Fibroblast of skin of right biceps (primary cell): ENCODE measurements around the gene PDGFB.
A peak's percentile ranks its signal among the peaks of the same experiment; 100 is the strongest.
"Not testable (repeated sequence)": the region's sequence is repeated elsewhere in the genome, so short reads cannot be mapped to it uniquely, and the experiment has no call there.

ENCODE experiments used
- DNase-seq: peaks from one replicate; pipeline ENCODE4 v3.0.0-alpha.2; 2013

The PDGFB gene

DNA sequence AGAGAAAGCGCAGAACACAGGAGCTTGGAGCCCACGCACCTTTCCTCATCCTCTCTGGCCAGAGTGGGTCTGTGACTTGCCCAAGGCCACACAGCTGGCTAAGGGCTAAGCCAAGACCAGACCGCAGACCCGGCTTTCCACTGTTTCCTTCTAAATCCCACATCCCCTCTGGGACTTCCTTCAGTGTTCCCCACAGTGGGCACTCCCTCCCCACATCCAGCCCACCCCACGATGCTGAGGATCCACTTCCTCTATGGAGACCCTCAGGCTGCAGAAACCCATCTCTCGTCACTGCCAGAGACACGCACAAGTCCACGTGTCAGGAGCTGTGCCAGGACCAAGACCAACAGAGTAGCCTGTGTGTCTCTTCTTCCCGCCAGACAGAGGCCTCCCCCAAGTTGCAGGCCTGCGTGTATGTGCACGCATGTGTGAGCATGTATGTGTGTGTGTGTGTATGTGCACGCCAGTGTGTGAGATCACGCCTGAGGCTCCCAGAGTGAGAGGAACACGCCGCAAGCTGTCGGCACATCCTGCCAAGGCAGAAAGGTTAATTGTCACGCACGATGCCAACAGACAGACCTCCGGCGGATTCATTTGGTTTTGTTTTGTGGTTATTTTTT, 21.6 kb downstream of the PDGFB start:
- no peak for DNase-seq

DNA sequence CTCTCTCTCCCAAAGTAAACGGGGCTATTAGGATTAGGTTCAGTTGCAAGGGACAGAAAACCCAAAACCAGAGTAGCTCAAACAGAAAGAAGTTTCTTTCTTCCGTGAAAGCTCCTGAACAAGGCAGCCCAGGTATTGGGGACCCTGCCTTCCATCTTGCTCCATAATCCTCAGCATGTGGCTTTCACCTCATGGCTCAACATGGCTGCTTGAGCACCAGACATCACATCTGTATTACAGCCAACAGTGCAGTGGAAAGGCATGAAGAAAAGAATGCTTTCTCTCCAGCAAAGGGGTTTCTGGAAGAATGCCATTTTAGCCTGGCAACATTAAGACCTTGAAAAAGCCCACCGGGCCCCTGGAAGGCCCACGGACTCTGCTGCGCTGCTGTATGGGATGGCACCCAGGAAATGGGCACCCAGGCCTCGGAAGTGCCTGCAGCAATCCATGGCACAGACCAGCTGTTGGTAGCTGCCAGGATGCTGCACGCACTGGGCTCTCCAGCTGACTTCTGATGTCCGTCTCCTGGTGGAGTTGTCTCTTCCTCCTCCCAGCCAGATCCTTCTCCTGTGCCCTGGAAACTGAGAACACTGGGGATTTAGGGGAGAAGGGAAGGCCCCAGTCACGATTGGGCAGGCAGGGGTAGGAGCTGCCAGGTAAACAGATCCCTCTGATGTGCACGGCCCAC, 22.6 kb downstream of the PDGFB start:
- no peak for DNase-seq

DNA sequence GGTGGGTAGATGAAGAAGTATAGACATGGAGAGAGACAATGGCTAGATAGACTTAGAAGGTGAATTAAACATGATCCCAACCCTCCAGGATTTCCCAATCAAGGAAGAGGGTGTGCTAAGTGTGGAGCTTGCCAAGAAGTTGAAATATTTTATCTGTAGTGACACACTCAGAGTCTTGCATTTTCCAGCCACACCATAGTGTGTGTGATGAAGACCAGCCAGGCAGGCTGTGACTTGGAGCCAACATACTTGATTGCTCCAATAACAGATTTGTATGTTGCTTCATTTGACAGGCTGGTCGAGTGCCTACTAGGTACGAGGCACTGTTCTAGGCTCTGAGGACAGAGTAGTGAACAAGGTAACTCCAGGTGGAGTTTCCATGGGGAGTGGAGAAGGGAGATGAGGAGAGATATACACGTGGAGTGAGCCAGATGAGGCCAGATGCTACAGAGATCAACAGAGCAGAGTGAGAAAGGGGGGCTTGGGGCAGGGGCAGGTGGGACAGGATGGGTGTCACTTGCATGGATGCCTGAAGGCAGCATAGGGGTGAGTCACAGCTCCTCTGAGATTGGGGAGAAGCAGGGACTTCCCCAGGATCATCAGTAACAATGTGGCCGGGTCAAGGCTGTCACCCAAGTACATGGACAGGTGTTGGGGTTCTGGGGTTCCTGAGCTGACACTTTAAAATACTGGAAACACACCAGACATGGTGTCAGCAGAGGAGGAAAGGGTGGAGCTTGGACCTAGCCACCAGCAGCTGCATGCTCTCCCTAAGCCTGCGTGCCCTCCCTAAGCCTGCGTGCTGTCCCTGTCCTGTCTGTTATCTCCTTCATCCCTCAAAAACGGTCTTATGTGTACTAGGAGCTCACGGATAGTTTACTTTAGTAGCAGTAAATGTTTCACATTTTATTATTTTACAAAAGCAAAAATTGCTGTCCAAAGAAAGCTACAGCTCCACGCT, 23.6 kb downstream of the PDGFB start:
- no peak for DNase-seq

DNA sequence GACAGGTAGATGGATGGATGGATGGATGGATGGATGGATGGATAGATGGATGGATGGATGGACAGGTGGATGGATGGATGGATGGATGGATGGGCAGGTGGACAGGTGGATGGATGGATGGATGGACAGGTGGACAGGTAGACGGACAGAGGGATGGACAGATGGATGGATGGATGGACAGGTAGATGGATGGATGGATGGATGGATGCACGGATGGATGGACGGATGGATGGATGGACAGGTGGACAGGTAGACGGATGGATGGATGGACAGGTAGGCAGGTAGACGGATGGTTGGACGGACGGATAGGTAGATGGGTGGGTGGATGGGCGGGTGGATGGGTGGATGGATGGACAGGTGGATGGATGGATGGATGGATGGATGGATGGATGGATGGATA, 24.3 kb downstream of the PDGFB start:
- no peak for DNase-seq

DNA sequence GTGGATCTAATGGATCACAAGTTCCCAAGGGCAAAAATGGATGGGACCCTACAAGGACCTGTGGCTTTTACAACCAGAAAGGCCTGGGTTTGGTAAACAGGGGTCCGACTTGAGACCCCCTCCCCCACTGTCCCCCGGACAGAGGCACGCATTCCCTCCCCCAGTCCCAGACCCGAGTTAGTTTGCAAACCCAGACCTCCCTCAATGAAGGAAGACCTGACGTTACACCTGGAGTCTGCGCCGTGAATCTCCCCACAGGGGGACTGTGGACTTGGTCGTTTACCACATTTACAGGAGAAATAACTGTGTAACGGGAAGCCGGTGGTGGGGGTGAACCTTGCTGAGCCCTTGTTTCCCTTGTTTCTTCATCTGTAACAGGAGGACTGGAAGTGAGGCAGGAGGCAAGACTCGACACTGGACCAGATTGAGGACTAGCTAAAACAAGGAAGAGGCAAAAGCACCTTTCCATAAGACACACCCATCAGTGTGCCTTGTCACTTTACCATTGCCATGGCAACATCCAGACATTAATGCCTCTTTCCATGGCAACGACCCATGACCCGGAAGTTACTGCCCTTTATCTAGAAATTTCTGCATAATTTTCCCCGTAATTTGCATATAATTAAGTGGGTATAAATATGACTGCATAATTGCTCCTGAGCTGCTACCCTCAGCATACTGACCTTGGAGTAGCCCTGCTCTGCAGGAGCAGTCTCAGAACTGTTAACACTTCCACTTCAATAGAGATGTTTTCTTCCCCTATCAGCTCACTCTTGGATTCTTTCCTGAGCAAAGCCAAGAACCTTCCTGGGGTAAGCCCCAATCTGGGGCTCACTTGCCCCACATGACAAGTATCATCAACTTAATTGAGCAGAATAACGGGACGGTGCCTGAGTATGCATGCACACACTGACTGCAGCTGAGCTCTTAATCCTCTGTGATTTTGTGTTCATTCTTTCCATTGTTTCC, 25.4 kb downstream of the PDGFB start:
- DNase-seq, result no peak

DNA sequence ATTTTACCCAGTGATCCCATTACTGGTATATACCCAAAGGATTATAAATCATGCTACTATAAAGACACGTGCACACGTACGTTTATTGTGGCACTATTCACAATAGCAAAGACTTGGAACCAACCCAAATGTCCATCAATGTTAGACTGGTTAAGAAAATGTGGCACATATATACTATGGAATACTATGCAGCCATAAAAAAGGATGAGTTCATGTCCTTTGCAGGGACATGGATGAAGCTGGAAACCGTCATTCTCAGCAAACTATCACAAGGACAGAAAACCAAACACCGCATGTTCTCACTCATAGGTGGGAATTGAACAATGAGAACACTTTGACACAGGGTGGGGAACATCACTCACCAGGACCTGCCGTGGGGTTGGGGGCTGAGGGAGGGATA, 26.4 kb downstream of the PDGFB start:
- not testable (repeated sequence) for DNase-seq

DNA sequence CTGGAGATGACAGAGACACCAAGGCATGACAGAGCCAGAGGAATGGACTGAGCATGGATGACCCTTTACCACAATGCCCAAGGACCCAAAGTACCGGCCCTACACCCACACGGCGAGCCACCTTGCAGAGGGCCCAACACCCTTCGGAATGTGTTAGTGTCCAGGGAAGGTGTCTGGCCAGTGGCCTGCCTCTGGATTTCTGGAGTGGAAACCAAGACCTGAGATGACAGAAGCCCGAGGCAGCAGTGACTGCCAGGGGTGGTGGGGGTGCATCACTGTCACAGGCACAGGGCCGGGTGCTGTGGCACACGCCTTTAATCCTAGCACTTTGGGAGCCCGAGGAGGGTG, 28.7 kb downstream of the PDGFB start:
- no peak for DNase-seq

DNA sequence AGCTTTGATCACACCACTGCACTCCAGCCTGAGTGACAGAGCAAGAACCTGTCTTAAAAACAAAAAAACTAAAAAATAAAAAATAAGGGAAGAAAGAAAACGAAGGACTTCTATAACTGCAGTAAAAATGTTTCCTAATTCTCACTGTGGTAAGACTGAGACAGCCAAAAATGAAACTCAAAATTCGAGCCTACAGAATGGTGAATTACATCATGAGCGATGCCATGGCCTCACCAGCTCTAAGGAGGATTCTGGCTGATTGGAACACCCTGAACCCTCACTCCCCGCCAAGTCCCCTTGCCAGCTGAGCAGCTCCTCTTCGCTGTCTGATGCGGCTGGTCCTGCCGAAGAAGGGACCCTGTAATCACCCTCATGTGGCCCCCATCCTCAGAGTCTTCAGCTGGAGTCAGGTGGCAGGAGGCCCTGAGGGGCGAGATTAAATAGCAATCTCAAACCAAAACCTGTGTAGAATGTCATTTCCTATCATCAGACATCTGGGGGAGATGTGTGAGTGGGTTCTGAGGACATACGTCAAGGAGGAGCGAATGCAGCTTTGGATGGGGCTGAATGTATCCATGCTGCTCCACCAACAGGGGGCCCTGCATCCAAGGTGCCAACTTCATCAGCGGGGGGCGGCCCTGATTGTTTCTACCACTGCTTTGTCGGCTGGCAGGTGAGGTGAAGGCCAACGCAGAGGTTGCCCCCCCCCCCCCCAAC, 29.2 kb downstream of the PDGFB start:
- DNase-seq, result no peak

DNA sequence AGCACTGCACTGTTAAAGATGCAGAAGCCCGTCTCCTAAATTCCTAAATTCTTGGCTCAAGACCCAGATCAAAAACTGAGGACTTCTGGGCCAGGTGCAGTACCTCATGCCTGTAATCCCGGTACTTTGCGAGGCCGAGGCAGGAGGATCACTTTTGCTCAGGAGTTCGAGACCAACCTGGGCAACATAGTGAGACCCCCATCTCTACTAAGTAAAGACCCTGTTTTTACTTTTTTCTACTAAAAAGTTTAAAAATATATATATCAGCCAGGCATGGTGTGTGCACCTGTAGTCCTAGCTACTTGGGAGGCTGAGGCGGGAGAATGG, 29.7 kb downstream of the PDGFB start:
- DNase-seq, result no peak

DNA sequence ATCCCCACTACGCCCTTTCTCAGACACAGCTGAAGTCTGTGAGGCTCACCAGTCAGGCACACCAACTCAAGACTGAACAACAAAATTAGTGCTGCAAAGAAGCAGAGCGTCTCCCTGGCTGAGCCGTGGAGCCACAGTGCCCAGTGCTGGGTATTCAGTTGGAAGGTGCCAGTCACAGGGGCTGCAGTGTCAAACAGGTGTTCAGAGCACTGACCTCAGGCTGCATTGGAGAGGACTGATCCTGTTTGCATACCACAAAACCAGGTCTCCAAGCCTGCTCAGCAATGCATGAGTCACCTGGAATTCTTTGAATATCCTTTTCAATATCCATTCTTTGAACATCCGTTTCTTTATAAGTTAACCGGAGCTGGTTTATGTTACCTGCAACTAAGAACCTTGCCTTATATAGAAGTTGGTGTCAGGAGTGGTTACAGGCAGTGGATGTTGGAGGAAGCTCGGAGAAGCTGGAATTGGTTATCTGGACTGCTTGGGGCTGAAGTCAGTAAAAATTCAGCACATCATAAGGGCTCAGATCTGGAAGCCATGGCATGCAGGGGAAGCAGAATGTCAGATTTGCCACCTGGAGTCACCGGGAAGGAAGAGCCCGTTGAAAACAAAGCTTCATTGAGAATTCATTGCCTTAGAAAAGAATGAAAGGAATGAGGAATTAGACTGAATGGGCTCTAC, 30.3 kb downstream of the PDGFB start:
- DNase-seq, result peak; percentile 35

DNA sequence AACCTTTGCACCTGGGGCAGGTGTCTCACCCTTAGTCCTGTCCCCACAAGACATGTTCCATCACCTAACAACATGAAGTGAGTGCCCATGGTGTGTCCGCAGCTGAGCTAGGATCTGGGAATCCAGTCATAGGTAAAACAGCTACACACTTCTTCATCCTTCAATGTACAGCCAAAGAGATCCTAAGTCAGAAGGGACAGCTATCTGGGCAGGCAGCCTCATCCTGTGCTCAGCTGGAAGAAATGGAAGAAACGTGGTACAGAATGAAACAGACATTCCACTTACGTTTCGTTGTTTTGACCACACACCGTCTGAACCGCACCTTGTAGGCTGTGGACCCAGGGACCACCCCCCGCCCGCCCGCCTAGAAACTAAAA, 30.8 kb downstream of the PDGFB start:
- DNase-seq, result no peak

DNA sequence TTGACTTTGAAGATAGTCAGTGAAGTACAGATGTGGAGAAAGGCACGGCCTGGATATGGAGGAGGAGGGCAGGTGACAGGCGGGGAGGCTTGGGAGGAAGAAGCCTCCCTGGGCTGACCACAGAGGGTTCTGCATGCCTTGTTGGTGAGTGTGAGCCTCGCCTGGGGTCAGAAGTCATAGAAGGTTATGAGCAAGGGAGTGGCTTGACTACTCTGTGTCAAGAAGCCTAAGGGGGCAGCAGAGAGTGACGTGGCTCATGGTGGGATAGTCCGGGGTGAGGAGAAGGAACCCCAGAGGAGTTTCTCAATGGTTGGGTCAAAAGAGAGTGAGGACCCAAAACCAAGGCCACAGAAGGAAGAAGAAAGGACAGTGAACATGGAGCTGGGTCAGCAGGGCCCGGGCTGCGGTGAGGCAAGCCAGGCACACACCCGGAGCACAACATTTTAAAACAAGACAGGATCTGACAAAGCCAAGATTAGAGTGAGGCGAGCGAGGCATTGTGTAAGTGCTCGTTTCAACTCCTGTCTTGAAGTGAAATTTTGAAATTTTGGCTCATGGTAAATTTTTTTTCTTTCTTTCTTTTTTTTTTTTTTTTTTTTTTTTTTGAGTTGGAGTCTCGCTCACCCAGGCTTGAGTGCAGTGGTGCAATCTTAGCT, 31.9 kb downstream of the PDGFB start:
- DNase-seq, result no peak

DNA sequence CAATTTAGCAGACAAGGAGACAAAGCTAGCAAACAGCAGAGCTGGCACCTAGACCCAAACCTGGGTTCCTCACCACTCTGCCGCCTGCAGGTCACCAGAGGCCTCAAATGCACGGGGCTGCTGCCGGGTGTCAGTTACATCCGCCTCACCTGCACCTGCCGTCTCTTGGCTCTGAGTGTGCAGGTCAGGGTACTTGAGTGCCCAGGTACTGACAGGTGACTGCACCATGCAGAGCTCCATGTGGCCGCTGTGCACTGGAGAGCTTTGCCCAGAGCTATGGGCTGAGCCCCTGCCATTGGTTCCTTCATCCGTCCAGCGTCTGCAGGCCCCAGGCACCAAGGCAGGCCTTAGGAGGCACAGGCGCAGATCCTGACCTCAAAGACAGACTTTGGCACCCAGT, 35.0 kb downstream of the PDGFB start:
- no peak for DNase-seq

DNA sequence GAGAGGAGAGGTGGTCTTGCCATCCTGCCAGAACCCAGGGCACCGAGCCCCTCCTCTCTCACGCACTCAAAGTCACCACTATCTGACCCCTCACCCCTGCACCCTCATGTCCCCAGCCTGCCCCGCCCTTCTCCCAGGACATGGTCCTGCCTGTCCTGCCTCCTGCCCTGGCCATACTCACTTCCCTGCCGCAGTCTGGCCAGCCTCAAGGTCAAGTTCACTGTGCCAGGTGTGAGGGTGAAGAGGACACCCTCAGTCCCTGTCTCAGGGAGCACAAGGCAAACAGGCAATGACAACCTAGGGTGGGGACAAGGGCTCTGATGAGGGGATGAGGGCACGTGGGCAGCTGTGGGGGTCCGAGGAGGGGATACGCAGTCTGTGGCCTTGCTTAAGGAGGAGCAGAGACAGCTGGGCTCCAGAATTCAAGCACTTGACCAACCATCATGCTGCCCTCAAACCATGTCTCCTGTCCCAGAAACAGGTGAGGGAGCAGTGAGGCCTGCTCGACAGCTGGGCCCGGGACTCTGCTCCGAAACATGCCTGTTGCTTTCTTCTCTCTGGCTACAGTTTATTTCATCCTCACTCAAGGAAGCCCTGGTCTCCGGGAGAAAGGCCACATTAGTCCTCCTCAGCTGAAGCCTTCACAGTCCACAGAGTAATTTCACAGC, 36.6 kb downstream of the PDGFB start:
- DNase-seq, result no peak

DNA sequence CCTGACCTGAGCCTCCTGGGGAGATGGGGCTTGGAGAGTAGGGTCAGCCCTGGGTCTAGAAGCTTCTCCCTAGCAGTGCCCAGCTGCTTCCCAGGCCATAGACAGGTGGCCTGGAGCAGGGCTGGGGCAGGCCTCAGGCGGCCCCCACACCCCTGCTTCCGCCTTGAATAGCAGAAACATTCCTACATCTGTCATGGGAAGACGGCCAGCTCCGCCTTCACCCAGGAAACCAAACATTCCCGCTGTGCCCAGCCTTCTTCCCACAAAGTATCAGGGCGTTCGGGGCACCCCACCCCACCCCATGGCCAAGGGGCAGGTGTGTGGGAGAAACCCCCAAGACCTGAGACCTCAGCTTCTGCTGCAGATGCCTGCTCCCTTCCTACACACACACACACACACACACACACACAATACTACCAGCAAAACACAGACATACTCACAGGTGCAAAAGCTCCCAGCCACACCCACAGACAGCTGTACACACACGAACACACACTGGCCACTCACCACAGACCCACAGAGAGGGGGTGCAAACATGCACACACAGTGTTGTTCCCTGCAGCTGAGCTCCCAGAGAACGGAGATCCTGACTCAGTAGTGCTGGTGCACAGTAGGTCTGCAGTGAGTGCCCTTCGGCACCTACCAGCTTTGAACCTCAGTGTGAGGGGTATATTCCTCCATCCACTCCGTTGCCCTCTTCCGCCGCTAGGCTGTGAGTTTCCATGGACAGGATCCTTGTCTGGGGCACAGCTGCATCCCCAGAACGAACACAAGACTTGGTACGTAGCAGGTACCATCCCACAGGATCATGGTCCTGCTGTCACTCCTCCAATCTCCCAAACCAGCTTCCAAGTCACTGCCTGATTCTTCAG, 37.4 kb downstream of the PDGFB start:
- DNase-seq, result no peak

DNA sequence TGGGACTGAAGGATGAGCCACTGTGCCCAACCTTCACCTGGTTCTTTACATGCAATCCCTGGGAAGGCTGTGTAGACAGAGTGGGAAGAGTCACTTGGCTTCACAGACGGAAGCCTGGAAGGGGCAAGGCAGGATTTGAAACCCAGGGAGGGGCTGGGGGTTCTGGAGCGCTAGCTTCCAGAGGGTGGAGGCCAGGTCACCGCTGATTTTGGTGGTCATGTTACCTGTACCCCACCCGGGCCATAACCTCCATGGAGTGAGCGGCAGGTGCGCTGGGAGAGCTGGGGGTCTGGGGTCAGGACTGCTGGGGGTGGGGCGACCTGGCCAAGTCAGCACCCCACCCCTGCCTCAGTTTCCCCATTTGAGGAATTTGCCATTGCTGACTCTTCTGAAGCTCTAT, 38.3 kb downstream of the PDGFB start:
- no peak for DNase-seq

DNA sequence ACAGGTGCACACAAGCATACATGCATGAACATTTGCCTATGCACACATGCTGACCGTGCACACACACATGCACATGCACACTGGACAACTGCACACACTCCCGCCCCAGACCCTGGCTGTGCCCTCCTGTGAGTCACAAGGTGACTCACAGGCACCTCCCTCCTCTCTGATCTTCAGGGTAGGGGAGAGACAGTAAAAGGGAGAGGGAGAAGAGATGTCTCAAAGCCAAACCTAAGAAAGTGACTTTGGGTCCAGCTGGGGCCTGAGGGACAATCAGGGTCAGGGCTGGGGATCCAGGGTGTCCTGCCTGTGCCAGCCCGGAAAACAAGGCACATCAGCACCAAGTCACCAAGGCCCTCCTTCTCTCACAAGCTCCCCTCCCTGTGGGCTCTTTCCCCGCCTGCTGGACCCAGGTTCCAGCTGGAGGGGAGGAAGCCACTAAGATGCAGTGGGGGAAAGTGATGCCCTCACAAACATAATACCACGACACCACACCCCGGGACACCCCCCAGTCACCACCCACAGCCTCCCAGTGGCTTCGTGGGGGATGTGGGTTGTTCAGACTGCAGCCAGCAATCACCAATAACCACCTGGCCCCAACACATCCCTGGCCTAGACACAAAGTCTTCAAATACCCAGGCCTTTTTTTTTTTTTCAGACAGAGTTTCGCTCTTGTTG, 39.3 kb downstream of the PDGFB start:
- DNase-seq, result peak; percentile 61

DNA sequence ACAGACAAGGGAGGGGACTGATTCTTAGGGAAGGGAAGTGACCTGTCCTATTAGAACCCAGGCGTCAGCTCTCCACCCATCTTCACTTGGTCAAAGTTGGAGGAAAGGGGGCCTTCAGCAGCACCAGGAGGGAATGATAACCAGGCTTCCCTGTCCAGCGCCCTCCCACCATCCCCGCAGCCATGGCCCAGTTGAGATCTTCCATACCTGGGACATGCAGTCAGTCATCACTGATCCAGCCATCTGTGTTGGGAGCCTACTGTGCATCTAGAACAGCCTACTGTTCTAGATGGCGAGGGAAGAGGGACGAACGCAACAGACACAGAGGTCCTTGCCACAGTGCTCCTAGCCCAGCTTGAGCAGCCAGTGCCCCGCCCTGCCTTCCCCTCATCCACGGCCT, 40.6 kb downstream of the PDGFB start:
- no peak for DNase-seq

DNA sequence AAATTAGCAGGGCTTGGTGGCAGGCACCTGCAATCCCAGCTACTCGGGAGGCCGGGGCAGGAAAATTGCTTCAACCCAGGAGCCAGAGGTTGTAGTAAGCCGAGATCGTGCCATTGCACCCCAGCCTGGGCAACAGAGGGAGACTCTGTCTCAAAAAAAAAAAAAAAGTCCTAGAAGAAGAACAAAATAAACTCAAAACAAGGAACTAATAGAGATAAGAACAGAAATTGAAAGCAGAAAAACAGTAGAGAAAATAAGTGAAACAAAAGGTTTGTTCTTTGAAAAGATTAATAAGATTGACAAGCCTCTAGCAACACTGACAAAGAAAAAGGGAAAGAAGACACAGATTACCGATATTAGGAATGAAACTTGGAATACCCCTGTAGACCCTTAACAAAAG, 47.2 kb downstream of the PDGFB start:
- DNase-seq, result no peak
